Memory B cell (primary cell): ENCODE data around the gene NCK2.

ENCODE experiments used
- ATAC-seq: fragments of 150-1000 bp; cut with Tn5 transposase; 2 replicates; pipeline ENCODE4 v1.10.0; 2021; ENCODE audit warnings: low read depth, mild to moderate bottlenecking, moderate library complexity
- DNase-seq, 2 donors: peaks; one replicate each; pipeline ENCODE4 v3.0.0; 2022; ENCODE audit warnings: low spot score in 2 of 2
- H3K27ac Mint-ChIP-seq: one replicate; pipeline ENCODE4 v1.8.0; 2022; ENCODE audit warnings: mild to moderate bottlenecking, moderate library complexity, mixed read lengths
- H3K27me3 Mint-ChIP-seq: one replicate; pipeline ENCODE4 v1.8.0; 2022; ENCODE audit warnings: mixed read lengths
- H3K36me3 Mint-ChIP-seq: one replicate; pipeline ENCODE4 v1.8.0; 2022; ENCODE audit warnings: mild to moderate bottlenecking, mixed read lengths
- H3K4me1 Mint-ChIP-seq: one replicate; pipeline ENCODE4 v1.8.0; 2022; ENCODE audit warnings: mixed read lengths
- H3K4me3 Mint-ChIP-seq: one replicate; pipeline ENCODE4 v1.8.0; 2022; ENCODE audit warnings: mild to moderate bottlenecking, moderate library complexity, mixed read lengths
- H3K9me3 Mint-ChIP-seq: one replicate; pipeline ENCODE4 v1.8.0; 2022; ENCODE audit warnings: mixed read lengths

NCK2 gene

DNA sequence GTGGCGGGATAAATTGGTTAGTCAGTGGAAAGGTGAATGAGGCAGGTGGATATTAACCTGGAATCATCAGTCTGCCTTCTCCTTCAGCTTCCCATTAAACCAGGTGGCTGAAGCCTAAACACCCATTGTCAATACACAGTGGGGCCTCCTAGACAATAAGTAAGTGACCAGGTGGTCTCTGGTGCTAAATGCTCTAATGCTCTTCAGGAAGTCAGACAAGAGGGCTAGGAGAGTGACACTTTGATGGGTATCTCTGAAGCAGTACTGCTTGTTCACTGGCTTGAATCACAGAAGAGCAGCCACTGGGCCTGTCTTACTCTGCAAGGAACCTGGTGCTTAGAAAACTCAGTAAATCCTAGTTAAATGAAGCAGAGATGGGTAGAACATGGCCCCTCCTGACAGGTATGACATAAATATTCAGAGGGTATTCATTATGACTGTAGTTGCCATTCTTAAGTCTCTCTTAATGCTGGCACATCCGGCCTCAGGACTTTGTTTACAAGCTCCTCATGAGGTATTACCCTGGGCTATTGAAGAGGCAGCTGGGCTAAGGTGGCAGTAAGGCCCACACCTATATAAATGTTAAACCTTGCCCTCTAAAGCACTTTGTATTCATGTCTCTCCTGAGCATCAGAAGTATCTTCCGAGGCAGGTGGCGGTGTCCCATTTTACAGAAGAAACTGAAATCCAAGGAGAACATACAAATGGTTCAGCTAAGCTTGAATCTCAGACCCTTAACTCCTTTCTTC is 104.9 kb downstream of the NCK2 start:
- no peak for ATAC-seq
- no peak overlapping the region for H3K4me3 Mint-ChIP-seq
- H3K4me1 Mint-ChIP-seq: peaks cover 39% of the 10 kb centered on the region
- no peaks in the 10 kb centered on the region for H3K27me3 Mint-ChIP-seq
- H3K9me3 Mint-ChIP-seq: no peaks in the 10 kb centered on the region
- H3K36me3 Mint-ChIP-seq: peaks cover 13% of the 10 kb centered on the region
- peak overlapping the region; percentile 85 for H3K27ac Mint-ChIP-seq
- no peak for DNase-seq

DNA sequence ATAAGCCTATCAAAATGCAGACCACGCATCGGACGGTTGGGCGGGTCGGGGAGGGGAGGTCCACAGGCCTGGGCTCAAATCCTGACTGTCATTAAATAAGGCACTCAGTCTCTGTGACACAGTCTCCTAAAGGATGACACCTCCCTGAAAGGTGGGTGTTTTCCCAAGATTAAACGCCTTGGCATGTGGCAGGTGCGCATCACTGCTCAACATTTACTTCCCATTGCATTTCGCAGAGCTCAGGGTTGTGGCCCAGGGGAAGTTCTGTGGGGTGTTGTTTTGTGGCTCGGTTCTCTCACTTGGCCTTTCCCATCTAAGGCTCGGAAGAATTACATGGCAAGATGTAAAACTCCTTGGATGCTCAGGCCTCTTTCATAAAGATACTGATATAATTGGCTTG is 107.4 kb downstream of the NCK2 start:
- Mint-ChIP-seq H3K9me3 (no peaks in the 10 kb centered on the region), H3K36me3 (peaks cover 17% of the 10 kb centered on the region), H3K27me3 (no peaks in the 10 kb centered on the region), H3K4me1 (peaks cover 36% of the 10 kb centered on the region), H3K4me3 (no peak overlapping the region), H3K27ac (no peak overlapping the region)
- ATAC-seq: no peak
- DNase-seq: no peak

DNA sequence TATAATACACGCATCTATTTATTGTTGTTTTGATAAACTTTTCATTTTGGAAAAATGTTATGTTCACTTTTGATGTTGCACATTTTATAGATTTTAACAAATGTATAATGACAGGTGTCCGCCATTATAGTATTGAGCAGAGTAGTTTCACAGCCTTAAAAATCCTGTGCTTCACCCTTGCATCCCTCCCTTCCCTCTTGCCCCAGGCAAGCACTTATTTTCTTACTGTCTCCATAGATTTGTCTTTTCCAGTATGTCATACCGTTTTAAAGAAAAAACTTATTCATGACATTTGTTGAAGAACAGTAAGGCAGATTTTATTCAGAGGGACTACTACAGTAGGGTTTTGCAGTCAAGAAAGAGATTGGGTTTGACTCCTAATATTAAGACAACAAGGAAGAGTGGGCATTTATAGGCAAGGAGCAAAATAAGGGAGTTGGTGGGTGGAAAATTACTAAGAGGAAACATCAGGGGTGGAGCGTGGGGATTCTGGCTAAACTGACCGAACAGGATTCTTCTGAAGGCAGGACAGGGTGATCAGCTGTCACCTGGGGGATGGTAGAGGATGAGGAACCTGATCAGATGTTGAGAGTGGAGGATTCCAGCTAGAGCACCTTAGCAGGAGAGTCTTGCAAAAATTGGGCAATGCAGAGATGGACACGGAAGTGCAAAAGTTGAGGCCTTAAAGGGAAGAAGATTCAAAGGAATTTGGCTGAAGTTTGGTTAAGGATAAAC is 108.8 kb downstream of the NCK2 start:
- ATAC-seq: no peak
- Mint-ChIP-seq H3K9me3 (no peaks in the 10 kb centered on the region), H3K27me3 (no peaks in the 10 kb centered on the region), H3K4me1 (peaks cover 38% of the 10 kb centered on the region), H3K27ac (peak overlapping the region; percentile 39), H3K4me3 (no peak overlapping the region), H3K36me3 (peaks cover 24% of the 10 kb centered on the region)
- DNase-seq: no peak

DNA sequence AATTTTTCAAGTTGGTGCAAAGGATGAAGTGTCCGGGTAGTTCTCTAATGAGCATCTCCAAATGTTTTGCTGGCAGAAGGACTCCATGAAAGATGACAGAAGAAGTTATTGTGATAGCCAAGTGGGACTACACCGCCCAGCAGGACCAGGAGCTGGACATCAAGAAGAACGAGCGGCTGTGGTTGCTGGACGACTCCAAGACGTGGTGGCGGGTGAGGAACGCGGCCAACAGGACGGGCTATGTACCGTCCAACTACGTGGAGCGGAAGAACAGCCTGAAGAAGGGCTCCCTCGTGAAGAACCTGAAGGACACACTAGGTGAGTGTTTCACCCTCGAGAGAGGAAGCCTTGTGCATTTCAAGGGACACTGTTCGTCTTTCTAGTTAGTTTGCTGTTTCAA is 110.3 kb downstream of the NCK2 start:
- Mint-ChIP-seq H3K36me3 (peaks cover 30% of the 10 kb centered on the region), H3K4me3 (no peak overlapping the region), H3K27me3 (no peaks in the 10 kb centered on the region), H3K27ac (no peak overlapping the region), H3K9me3 (no peaks in the 10 kb centered on the region), H3K4me1 (peaks cover 36% of the 10 kb centered on the region)
- no peak for ATAC-seq
- no peak for DNase-seq

DNA sequence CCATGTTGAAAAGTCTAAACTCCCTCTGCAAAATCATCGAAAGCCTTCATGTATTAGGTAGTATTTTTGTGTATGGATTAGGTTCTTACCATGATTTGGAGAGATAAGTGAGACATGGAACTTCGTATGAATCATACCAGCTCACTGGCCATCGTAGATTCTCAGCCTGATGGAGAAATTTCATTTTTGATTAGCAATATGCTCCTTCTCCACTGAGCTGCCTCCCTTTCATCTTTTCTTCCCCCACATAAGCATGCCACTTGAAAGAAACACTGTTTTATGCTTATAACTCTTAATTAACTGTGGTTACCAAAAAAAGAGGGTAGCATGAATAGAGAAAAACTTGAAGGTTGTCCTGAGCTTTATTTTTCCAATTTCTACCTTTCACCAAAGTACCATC is 111.9 kb downstream of the NCK2 start:
- Mint-ChIP-seq H3K4me3 (peak overlapping the region; percentile 5), H3K27ac (peak overlapping the region; percentile 62), H3K36me3 (peaks cover 34% of the 10 kb centered on the region), H3K27me3 (no peaks in the 10 kb centered on the region), H3K9me3 (no peaks in the 10 kb centered on the region), H3K4me1 (peaks cover 41% of the 10 kb centered on the region)
- DNase-seq: no peak
- no peak for ATAC-seq

DNA sequence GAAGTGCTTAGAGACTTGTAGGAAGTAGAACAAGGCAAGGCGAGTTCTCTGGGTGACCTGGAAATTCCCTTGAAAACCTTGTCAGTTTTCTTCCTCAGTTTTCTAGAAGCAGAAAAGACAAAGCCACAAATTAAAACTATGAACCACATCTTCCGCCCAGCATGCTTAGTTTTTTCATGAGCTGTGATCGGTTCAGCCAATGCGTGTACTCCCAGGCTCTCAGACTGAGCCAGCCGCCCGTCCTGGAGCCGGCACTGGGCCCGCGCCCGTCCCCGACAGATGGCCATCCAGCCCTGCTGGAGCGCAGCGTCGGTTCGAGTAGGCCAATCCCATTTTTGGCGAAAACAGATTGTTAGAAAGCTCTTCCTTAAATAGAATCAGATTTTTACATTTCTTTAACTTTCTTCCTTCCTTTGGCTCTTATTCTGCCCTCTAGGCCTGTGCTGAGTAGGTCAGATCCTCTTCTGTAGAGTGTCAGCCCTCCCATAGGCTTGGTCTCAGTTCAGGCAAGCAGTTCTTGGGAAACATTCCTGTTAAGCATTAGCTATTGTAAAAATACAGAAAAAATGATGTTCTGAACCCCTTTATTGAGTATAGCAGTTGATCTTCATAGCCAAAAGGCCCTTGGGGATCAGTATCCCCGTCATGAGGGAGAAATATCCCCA is 112.5 kb downstream of the NCK2 start:
- Mint-ChIP-seq H3K4me3 (no peak overlapping the region), H3K36me3 (peaks cover 32% of the 10 kb centered on the region), H3K4me1 (peaks cover 38% of the 10 kb centered on the region), H3K27me3 (no peaks in the 10 kb centered on the region), H3K9me3 (no peaks in the 10 kb centered on the region), H3K27ac (peak overlapping the region; percentile 76)
- ATAC-seq (no peak), DNase-seq (no peak)

DNA sequence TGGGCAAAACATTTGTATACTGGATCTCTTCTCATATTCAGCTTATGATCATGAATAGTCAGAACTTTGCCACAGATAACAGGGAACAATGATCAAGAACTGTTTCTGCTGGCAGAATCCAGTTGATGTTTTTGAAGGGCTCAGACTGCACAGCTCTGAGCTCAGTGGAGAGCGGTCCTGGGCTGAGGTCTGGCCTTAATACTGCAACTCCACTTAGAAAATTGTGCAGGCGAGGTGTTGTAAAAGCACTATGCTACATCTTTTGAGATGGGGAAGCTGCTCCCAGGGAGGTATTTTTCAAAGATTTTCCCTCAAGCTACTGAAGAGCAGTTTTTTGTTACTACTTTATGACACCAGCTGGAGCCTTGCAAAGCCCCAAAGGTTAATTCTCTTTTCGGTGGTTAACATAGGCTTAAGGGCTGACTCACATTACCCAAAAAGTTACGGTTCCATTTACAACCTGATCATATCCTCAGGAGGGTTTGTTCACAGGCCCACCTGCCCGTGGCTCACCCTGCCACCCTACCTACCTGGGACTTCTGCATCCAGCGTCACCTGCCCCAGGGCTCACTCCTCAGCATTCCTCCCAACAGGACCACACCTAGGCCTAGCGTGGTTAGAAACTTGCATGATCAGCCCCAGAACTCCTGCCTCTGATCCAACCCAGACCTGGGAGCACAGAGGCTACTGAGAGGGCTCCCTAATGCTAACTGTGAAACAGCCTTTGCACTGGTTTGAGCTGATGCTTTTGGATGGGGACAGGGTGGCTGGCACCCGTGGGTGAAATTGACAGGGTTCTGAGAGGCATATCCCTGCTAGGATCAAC is 114.4 kb downstream of the NCK2 start:
- Mint-ChIP-seq H3K27me3 (no peaks in the 10 kb centered on the region), H3K4me3 (no peak overlapping the region), H3K4me1 (peaks cover 42% of the 10 kb centered on the region), H3K9me3 (no peaks in the 10 kb centered on the region), H3K27ac (peak overlapping the region; percentile 58), H3K36me3 (peaks cover 30% of the 10 kb centered on the region)
- DNase-seq (no peak), ATAC-seq (no peak)

DNA sequence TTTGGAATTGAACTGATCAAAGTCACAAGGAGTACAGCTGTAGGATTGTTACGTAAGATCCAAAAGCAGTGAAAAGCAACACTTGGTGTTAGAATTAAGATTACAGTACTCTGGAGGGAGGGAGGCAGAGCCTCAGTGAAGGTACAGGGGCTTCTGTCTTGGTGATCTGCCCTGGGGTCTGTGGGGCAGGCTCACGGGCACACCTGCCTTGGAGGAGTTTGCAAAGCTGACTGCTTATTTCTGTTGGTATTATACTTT is 114.9 kb downstream of the NCK2 start:
- DNase-seq (no peak), ATAC-seq (no peak)
- H3K4me3 Mint-ChIP-seq: no peak overlapping the region
- H3K9me3 Mint-ChIP-seq: no peaks in the 10 kb centered on the region
- peaks cover 30% of the 10 kb centered on the region for H3K36me3 Mint-ChIP-seq
- peak overlapping the region; percentile 58 for H3K27ac Mint-ChIP-seq
- peaks cover 47% of the 10 kb centered on the region for H3K4me1 Mint-ChIP-seq
- H3K27me3 Mint-ChIP-seq: no peaks in the 10 kb centered on the region

DNA sequence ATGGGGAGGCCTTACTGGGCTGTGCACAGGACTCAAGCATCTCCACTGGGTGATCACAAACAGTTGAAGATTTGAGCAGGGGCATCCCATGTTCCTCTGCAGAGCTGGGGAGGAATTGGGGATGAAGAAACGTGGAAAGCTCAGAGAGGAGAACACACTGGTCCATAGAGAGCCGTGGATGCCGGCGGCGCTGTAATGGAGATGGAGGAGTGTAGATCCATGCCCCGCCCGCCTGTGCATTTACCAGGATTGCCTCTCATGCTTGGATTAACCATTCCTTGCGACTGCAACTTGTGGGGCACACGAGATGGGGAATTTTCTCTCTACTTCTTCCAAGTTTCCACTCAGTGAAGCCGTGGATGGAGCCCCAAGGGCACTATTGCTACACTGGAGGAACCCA is 115.9 kb downstream of the NCK2 start:
- DNase-seq (no peak), ATAC-seq (no peak)
- Mint-ChIP-seq H3K36me3 (peaks cover 27% of the 10 kb centered on the region), H3K9me3 (no peaks in the 10 kb centered on the region), H3K4me1 (peaks cover 56% of the 10 kb centered on the region), H3K27ac (no peak overlapping the region), H3K4me3 (no peak overlapping the region), H3K27me3 (no peaks in the 10 kb centered on the region)

DNA sequence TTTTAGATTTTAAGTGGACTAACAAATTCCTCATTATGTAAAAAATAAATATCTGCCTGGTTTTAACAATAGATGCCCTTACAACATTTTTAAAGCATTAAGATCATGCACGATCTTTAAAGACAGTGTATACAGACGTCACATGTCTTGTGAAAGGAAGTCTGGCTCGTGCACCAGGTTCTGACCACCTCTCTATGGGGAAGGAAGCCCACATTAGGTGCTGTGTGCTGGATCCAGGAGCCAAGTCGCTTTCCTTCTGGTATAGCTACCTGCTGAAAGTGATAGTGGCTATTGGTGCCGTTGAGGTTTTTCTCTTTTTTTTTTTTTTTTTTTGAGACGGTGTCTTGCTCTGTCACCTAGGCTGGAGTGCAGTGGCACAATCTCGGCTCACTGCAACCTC is 116.5 kb downstream of the NCK2 start:
- no peaks in the 10 kb centered on the region for H3K9me3 Mint-ChIP-seq
- no peak overlapping the region for H3K27ac Mint-ChIP-seq
- H3K4me3 Mint-ChIP-seq: no peak overlapping the region
- DNase-seq: no peak
- H3K27me3 Mint-ChIP-seq: no peaks in the 10 kb centered on the region
- no peak for ATAC-seq
- H3K4me1 Mint-ChIP-seq: peaks cover 53% of the 10 kb centered on the region
- H3K36me3 Mint-ChIP-seq: peaks cover 23% of the 10 kb centered on the region

DNA sequence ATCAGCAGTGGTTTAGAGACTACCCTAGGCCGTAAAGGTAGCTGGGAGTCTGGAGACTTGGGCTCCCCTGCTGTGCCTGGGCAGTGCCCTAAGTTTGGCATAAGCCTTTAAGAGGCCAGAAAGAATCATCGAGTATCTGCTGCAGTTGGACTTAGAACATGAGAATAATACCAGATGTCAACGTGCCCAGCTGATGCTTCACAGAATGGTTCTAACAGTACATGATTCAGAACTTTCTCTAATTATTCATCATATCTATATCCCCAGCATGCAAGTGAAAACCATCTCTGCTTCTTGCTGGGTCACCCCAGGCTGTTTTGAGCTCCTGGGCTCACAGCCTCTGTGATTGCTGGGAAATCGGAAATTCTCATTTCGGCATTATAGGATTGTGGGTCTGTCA is 118.1 kb downstream of the NCK2 start:
- no peak for ATAC-seq

DNA sequence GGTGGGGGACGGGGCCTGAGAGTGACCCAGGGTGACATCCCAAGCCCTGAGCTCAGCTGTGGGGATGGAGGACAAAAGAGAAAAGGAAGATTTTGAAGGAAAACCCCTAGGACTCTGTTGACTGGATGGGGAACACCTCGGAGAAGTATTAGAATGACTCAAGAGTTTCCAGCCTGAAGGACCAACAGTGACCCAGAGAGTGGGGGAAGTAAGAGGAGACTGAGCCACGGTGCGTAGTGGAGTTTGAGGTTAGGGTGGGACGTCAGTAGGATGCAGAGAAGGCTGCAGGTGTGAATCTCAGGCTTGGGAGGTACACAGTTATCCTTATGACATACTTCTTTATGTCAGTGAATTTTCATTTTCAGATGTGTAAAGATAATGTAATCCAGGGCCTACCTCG is 119.5 kb downstream of the NCK2 start:
- DNase-seq (no peak), ATAC-seq (peak; percentile 79)
- Mint-ChIP-seq H3K4me3 (no peak overlapping the region), H3K27ac (peak overlapping the region; percentile 79), H3K27me3 (no peaks in the 10 kb centered on the region), H3K36me3 (peaks cover 16% of the 10 kb centered on the region), H3K9me3 (no peaks in the 10 kb centered on the region), H3K4me1 (peaks cover 57% of the 10 kb centered on the region)

More for the DNA sequence above, 118.1 kb downstream of the NCK2 start:
- Mint-ChIP-seq H3K36me3 (peaks cover 15% of the 10 kb centered on the region), H3K9me3 (no peaks in the 10 kb centered on the region), H3K4me3 (no peak overlapping the region), H3K27ac (peak overlapping the region; percentile 79), H3K27me3 (no peaks in the 10 kb centered on the region), H3K4me1 (peaks cover 56% of the 10 kb centered on the region)
- DNase-seq: no peak

DNA sequence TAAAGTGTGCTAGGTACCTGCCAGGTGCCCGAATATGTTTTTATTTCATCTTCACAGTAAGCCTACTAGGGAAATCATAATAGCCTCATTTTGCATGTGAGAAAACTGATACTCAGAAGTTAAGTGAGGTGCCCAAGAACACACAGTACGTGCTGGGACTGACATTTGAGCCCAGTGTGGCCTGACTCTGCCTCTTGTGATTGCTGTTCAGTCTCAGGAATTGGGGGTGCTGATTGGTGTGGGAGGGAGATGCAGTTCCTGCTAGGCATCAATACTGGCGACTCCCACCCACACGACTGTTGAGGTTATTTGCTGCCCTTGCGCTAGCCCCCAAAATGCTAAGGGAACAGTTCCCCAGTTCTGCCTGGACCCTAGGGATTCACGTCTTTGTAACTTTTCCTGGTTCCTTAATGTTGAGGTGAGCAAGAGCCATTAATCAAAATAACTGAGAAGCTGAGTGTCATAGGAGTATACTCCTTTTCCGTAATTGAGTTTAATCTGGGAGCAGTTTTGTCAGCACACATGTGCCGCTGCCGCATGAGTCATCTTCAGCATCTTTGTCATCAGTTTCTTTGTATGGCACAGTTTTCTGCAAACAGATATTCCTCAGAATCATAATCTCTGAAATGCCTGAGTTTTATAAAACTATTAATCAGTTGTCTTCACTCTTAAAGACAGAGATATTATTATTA is 120.7 kb downstream of the NCK2 start:
- no peaks in the 10 kb centered on the region for H3K9me3 Mint-ChIP-seq
- H3K4me1 Mint-ChIP-seq: peaks cover 55% of the 10 kb centered on the region
- DNase-seq: no peak
- no peak overlapping the region for H3K4me3 Mint-ChIP-seq
- peaks cover 14% of the 10 kb centered on the region for H3K36me3 Mint-ChIP-seq
- ATAC-seq: no peak
- peak overlapping the region; percentile 79 for H3K27ac Mint-ChIP-seq
- no peaks in the 10 kb centered on the region for H3K27me3 Mint-ChIP-seq
